ENCODE results near the gene THRB.

Gene THRB

GRCh38 chr3:24482096-24482705, 12.4 kb downstream of the THRB start:
- Mint-ChIP-seq H3K4me1 (no peaks in the 10 kb centered on the region), H3K27me3 (peaks cover 2% of the 10 kb centered on the region), H3K27ac (no peak overlapping the region), H3K9me3 (peaks cover 5% of the 10 kb centered on the region), H3K36me3 (peaks cover 1% of the 10 kb centered on the region), H3K4me3 (no peak overlapping the region)

GRCh38 chr3:24481193-24481592, 13.5 kb downstream of the THRB start:
- Mint-ChIP-seq H3K27me3 (peaks cover 2% of the 10 kb centered on the region), H3K4me1 (no peaks in the 10 kb centered on the region), H3K36me3 (peaks cover 1% of the 10 kb centered on the region), H3K27ac (no peak overlapping the region), H3K4me3 (no peak overlapping the region), H3K9me3 (peaks cover 5% of the 10 kb centered on the region)

- peaks cover 2% of the 10 kb centered on the region for H3K27me3 Mint-ChIP-seq
- no peak overlapping the region for H3K4me3 Mint-ChIP-seq
- H3K27ac Mint-ChIP-seq: no peak overlapping the region
- peaks cover 5% of the 10 kb centered on the region for H3K9me3 Mint-ChIP-seq
- peaks cover 1% of the 10 kb centered on the region for H3K36me3 Mint-ChIP-seq
- no peaks in the 10 kb centered on the region for H3K4me1 Mint-ChIP-seq
These were observed 14.2 kb downstream of the THRB start for GRCh38 chr3:24480497-24480896.

GRCh38 chr3:24479816-24480215, 14.8 kb downstream of the THRB start:
- H3K9me3 Mint-ChIP-seq: peaks cover 5% of the 10 kb centered on the region
- no peak overlapping the region for H3K4me3 Mint-ChIP-seq
- no peak overlapping the region for H3K27ac Mint-ChIP-seq
- peaks cover 2% of the 10 kb centered on the region for H3K27me3 Mint-ChIP-seq
- no peaks in the 10 kb centered on the region for H3K4me1 Mint-ChIP-seq
- peaks cover 1% of the 10 kb centered on the region for H3K36me3 Mint-ChIP-seq

- peaks cover 5% of the 10 kb centered on the region for H3K9me3 Mint-ChIP-seq
- no peak overlapping the region for H3K4me3 Mint-ChIP-seq
- no peaks in the 10 kb centered on the region for H3K4me1 Mint-ChIP-seq
- H3K36me3 Mint-ChIP-seq: peaks cover 1% of the 10 kb centered on the region
- H3K27ac Mint-ChIP-seq: no peak overlapping the region
- H3K27me3 Mint-ChIP-seq: peaks cover 2% of the 10 kb centered on the region
These were observed 17.6 kb downstream of the THRB start for GRCh38 chr3:24476871-24477656.

- H3K36me3 Mint-ChIP-seq: peaks cover 1% of the 10 kb centered on the region
- no peak overlapping the region for H3K27ac Mint-ChIP-seq
- H3K4me3 Mint-ChIP-seq: no peak overlapping the region
- H3K27me3 Mint-ChIP-seq: peaks cover 2% of the 10 kb centered on the region
- peaks cover 5% of the 10 kb centered on the region for H3K9me3 Mint-ChIP-seq
- H3K4me1 Mint-ChIP-seq: no peaks in the 10 kb centered on the region
These were observed 18.7 kb downstream of the THRB start for GRCh38 chr3:24475925-24476324.

GRCh38 chr3:24474862-24475261, 19.8 kb downstream of the THRB start:
- peaks cover 1% of the 10 kb centered on the region for H3K36me3 Mint-ChIP-seq
- H3K27me3 Mint-ChIP-seq: peaks cover 2% of the 10 kb centered on the region
- H3K4me1 Mint-ChIP-seq: no peaks in the 10 kb centered on the region
- no peak overlapping the region for H3K27ac Mint-ChIP-seq
- no peak overlapping the region for H3K4me3 Mint-ChIP-seq
- peaks cover 5% of the 10 kb centered on the region for H3K9me3 Mint-ChIP-seq

- Mint-ChIP-seq H3K27ac (no peak overlapping the region), H3K36me3 (no peaks in the 10 kb centered on the region), H3K27me3 (peaks cover 1% of the 10 kb centered on the region), H3K4me3 (no peak overlapping the region), H3K9me3 (peaks cover 1% of the 10 kb centered on the region), H3K4me1 (no peaks in the 10 kb centered on the region)
These were observed 22.3 kb downstream of the THRB start for GRCh38 chr3:24472358-24472757.

GRCh38 chr3:24471486-24471885, 23.2 kb downstream of the THRB start:
- Mint-ChIP-seq H3K27ac (no peak overlapping the region), H3K27me3 (peaks cover 1% of the 10 kb centered on the region), H3K4me3 (no peak overlapping the region), H3K9me3 (peaks cover 5% of the 10 kb centered on the region), H3K4me1 (no peaks in the 10 kb centered on the region), H3K36me3 (no peaks in the 10 kb centered on the region)

- Mint-ChIP-seq H3K27ac (no peak overlapping the region), H3K4me1 (no peaks in the 10 kb centered on the region), H3K27me3 (peaks cover 1% of the 10 kb centered on the region), H3K4me3 (no peak overlapping the region), H3K36me3 (no peaks in the 10 kb centered on the region), H3K9me3 (peaks cover 5% of the 10 kb centered on the region)
These were observed 24.4 kb downstream of the THRB start for GRCh38 chr3:24470277-24470676.

GRCh38 chr3:24464389-24464788, 30.3 kb downstream of the THRB start:
- peaks cover 1% of the 10 kb centered on the region for H3K27me3 Mint-ChIP-seq
- no peak overlapping the region for H3K27ac Mint-ChIP-seq
- no peaks in the 10 kb centered on the region for H3K4me1 Mint-ChIP-seq
- peaks cover 12% of the 10 kb centered on the region for H3K9me3 Mint-ChIP-seq
- H3K4me3 Mint-ChIP-seq: no peak overlapping the region
- H3K36me3 Mint-ChIP-seq: no peaks in the 10 kb centered on the region

GRCh38 chr3:24462737-24463136, 31.9 kb downstream of the THRB start:
- H3K36me3 Mint-ChIP-seq: no peaks in the 10 kb centered on the region
- H3K4me1 Mint-ChIP-seq: no peaks in the 10 kb centered on the region
- no peak overlapping the region for H3K4me3 Mint-ChIP-seq
- no peak overlapping the region for H3K27ac Mint-ChIP-seq
- H3K27me3 Mint-ChIP-seq: no peaks in the 10 kb centered on the region
- H3K9me3 Mint-ChIP-seq: peaks cover 12% of the 10 kb centered on the region

GRCh38 chr3:24460974-24461373, 33.7 kb downstream of the THRB start:
- Mint-ChIP-seq H3K4me3 (no peak overlapping the region), H3K36me3 (no peaks in the 10 kb centered on the region), H3K27ac (no peak overlapping the region), H3K4me1 (no peaks in the 10 kb centered on the region), H3K9me3 (peaks cover 6% of the 10 kb centered on the region), H3K27me3 (no peaks in the 10 kb centered on the region)

- Mint-ChIP-seq H3K4me3 (no peak overlapping the region), H3K27me3 (peaks cover 1% of the 10 kb centered on the region), H3K4me1 (no peaks in the 10 kb centered on the region), H3K9me3 (no peaks in the 10 kb centered on the region), H3K36me3 (no peaks in the 10 kb centered on the region), H3K27ac (no peak overlapping the region)
These were observed 36.9 kb downstream of the THRB start for GRCh38 chr3:24457719-24458118.

GRCh38 chr3:24454856-24455255, 39.8 kb downstream of the THRB start:
- Mint-ChIP-seq H3K27me3 (peaks cover 1% of the 10 kb centered on the region), H3K4me3 (no peak overlapping the region), H3K4me1 (no peaks in the 10 kb centered on the region), H3K27ac (no peak overlapping the region), H3K9me3 (no peaks in the 10 kb centered on the region), H3K36me3 (no peaks in the 10 kb centered on the region)

GRCh38 chr3:24454393-24454792, 40.3 kb downstream of the THRB start:
- no peaks in the 10 kb centered on the region for H3K4me1 Mint-ChIP-seq
- H3K27me3 Mint-ChIP-seq: peaks cover 1% of the 10 kb centered on the region
- no peaks in the 10 kb centered on the region for H3K36me3 Mint-ChIP-seq
- no peaks in the 10 kb centered on the region for H3K9me3 Mint-ChIP-seq
- H3K27ac Mint-ChIP-seq: no peak overlapping the region
- H3K4me3 Mint-ChIP-seq: no peak overlapping the region
